A549 (cell line): ENCODE measurements around the gene LRRC57. TPM values are rescaled to one million over a fixed set of nuclear protein-coding genes. Genes with fewer than 3 reads are reported as not detected.
A peak's percentile ranks its signal among the peaks of the same experiment; 100 is the strongest.
"Not testable (repeated sequence)": the region's sequence is repeated elsewhere in the genome, so short reads cannot be mapped to it uniquely, and the experiment has no call there.

Source experiments
- ATAC-seq, 2 experiments: fragments of 200-7000 bp in 1 of 2; fragments of >200 bp in 1 of 2; cut with Nextera tagmentation in 1 of 2; cut with Tn5 transposase in 1 of 2; 3 replicates each; pipeline versions ENCODE4 v1.8.0 to v1.9.1; 2018 to 2020; ENCODE audit warnings: mild to moderate bottlenecking in 1 of 2, moderate library complexity in 1 of 2
- CTCF ChIA-PET: fragments of 300-600 bp; sonication (Branson Sonifier 250); formaldehyde crosslinking; extraction: SDS; loops from one replicate; lab custom pipeline; 2021; ENCODE audit warnings: antibody characterized with exemption, inconsistent platforms; lab: Yijun Ruan, JAX
- POLR2A ChIA-PET: fragments of 350-600 bp; formaldehyde crosslinking; extraction: SDS; loops from one replicate; lab custom pipeline; 2021; ENCODE audit warnings: antibody characterized with exemption, inconsistent platforms; lab: Yijun Ruan, JAX
- DNase-seq, 2 experiments: peaks; one replicate each; pipeline versions ENCODE4 v3.0.0 to v3.0.0-alpha.2; 2011 to 2016; ENCODE audit warnings: low read depth in 1 of 2, low spot score in 1 of 2
- FAIRE-seq: peaks from 2 replicates; lab custom pipeline; 2011; peaks lifted over from hg19 to GRCh38; lab: Jason Lieb, UNC
- H3K27ac ChIP-seq, 2 experiments: fragments of >200 bp; sonication (Bioruptor Twin); formaldehyde crosslinking; 3 replicates each; pipeline ENCODE4 v1.5.1; 2016 to 2017
- H3K4me1 ChIP-seq: fragments of >200 bp; sonication (Bioruptor Twin); formaldehyde crosslinking; 3 replicates; pipeline ENCODE4 v1.6.1; 2016
- H3K4me2 ChIP-seq: fragments of >200 bp; sonication (Bioruptor Twin); formaldehyde crosslinking; 3 replicates; pipeline ENCODE4 v1.6.1; 2016
- H3K4me3 ChIP-seq: fragments of >200 bp; sonication (Bioruptor Twin); formaldehyde crosslinking; 3 replicates; pipeline ENCODE4 v1.5.1; 2016
- H3K9me3 ChIP-seq: fragments of >200 bp; sonication (Bioruptor Twin); formaldehyde crosslinking; 3 replicates; pipeline ENCODE4 v1.6.1; 2016
- CBX8 ChIP-seq: fragments of 200-600 bp; sonication (generic); IDR thresholded peaks from 2 replicates; pipeline ENCODE4 v1.6.1; 2016
- FOSB ChIP-seq: fragments of 250-450 bp; sonication (Bioruptor Pico); IDR thresholded peaks from 2 replicates; pipeline ENCODE4 v1.5.0; 2020; ENCODE audit warnings: mild to moderate bottlenecking, moderate library complexity
- FOXS1 ChIP-seq: fragments of 250-450 bp; sonication (Bioruptor Pico); IDR thresholded peaks from 2 replicates; pipeline ENCODE4 v1.5.0; 2020; ENCODE audit warnings: mild to moderate bottlenecking, moderate library complexity
- GATA3 ChIP-seq: IDR thresholded peaks from 2 replicates; pipeline ENCODE4 v1.6.1; 2012; ENCODE audit warnings: borderline replicate concordance
- HDAC2 ChIP-seq: fragments of 200-600 bp; sonication (generic); IDR thresholded peaks from 2 replicates; pipeline ENCODE4 v1.6.1; 2016
- HEYL ChIP-seq: fragments of 250-450 bp; sonication (Bioruptor Pico); IDR thresholded peaks from 2 replicates; pipeline ENCODE4 v1.8.0; 2021; ENCODE audit warnings: mild to moderate bottlenecking, moderate library complexity
- HMGXB4 ChIP-seq: fragments of 250-450 bp; sonication (Bioruptor Pico); IDR thresholded peaks from 2 replicates; pipeline ENCODE4 v1.5.0; 2021; ENCODE audit warnings: mild to moderate bottlenecking, moderate library complexity, borderline replicate concordance
- HOXB13 ChIP-seq: fragments of 250-450 bp; sonication (Bioruptor Pico); IDR thresholded peaks from 2 replicates; pipeline ENCODE4 v1.5.0; 2020; ENCODE audit warnings: low read depth, mild to moderate bottlenecking, moderate library complexity
- HOXB5 ChIP-seq: fragments of 250-450 bp; sonication (Bioruptor Pico); IDR thresholded peaks from 2 replicates; pipeline ENCODE4 v1.5.0; 2020; ENCODE audit warnings: mild to moderate bottlenecking, moderate library complexity
- KDM5A ChIP-seq: fragments of 200-600 bp; sonication (generic); IDR thresholded peaks from 2 replicates; pipeline ENCODE4 v1.6.1; 2016; ENCODE audit warnings: antibody characterized with exemption, mild to moderate bottlenecking
- MAX ChIP-seq: IDR thresholded peaks from 2 replicates; pipeline ENCODE4 v1.6.1; 2012
- MAZ ChIP-seq: fragments of 150-350 bp; IDR thresholded peaks from 2 replicates; pipeline ENCODE4 v1.6.1; 2014; ENCODE audit warnings: antibody characterized with exemption, low read depth, low read length, borderline replicate concordance
- NR3C1 ChIP-seq: fragments of >200 bp; sonication (Bioruptor Twin); formaldehyde crosslinking; IDR thresholded peaks from 3 replicates; pipeline ENCODE4 v1.6.1; 2017
- PBX3 ChIP-seq: IDR thresholded peaks from 2 replicates; pipeline ENCODE4 v1.6.1; 2012
- RARB ChIP-seq: fragments of 250-450 bp; sonication (Bioruptor Pico); IDR thresholded peaks from 2 replicates; pipeline ENCODE4 v1.8.0; 2021; ENCODE audit warnings: mild to moderate bottlenecking, moderate library complexity
- RCOR1 ChIP-seq: fragments of 150-350 bp; IDR thresholded peaks from 2 replicates; pipeline ENCODE4 v1.6.1; 2014; ENCODE audit warnings: antibody characterized with exemption, low read length, low read depth
- SREBF2 ChIP-seq: fragments of 450-650 bp; IDR thresholded peaks from 2 replicates; pipeline ENCODE4 v1.6.1; 2014; ENCODE audit warnings: mild to moderate bottlenecking, moderate library complexity
- TFCP2L1 ChIP-seq: fragments of 250-450 bp; sonication (Bioruptor Pico); IDR thresholded peaks from 2 replicates; pipeline ENCODE4 v1.5.0; 2021; ENCODE audit warnings: mild to moderate bottlenecking
- USF2 ChIP-seq: fragments of 450-650 bp; IDR thresholded peaks from 2 replicates; pipeline ENCODE4 v1.6.1; 2014; ENCODE audit warnings: antibody characterized with exemption
- WGBS: methylation state at CpG from one replicate; pipeline ENCODE4 v1.1.6; 2017; ENCODE audit errors: missing lambda C conversion rate; 5-methylcytosine and 5-hydroxymethylcytosine counted together
- polyA plus RNA-seq, 4 experiments: library from polyadenylated mRNA; depleted of rRNA in 3 of 4; stranded (reverse); fragments of >200 nt; fragmentation: RNase III in 1 of 4; extraction: RNeasy Plus Mini Kit Qiagen cat#74134 plus additional on column Dnase treatment in 1 of 4; gene quantifications; 2 replicates in 3 of 4; 3 replicates in 1 of 4; pipeline ENCODE4 v1.2.3, GENCODE V29; 2011 to 2017

The LRRC57 gene
- polyA plus RNA-seq, 2 of the 4 experiments (the other 2 are of a cell fraction): 7.4 to 12.3 TPM

- TF ChIP-seq USF2 (no peak), HEYL (CRISPR knock-in tag) (no peak), RCOR1 (no peak), MAZ (no peak)
Measured at GRCh38 chr15:42558739-42559138, 10.1 kb upstream of the LRRC57 start (continued).

- ChIA-PET POLR2A (interaction anchor here (0.6 kb wide), 1 partner anchor 17 kb away, joined by 3 read pairs; no protein-coding TSS in a partner anchor), CTCF (interaction anchor here (0.7 to 1.2 kb wide), 2 partner anchors 13 to 87 kb away, joined by 3 to 4 read pairs; no protein-coding TSS in a partner anchor)
- 95% methylated on average over 12 of the region's 12 CpGs for WGBS
Measured at GRCh38 chr15:42556550-42557207, 8.1 kb upstream of the LRRC57 start.

GRCh38 chr15:42553554-42553953, 5.0 kb upstream of the LRRC57 start:
- Histone ChIP-seq H3K27ac (no peak overlapping the region), H3K4me2 (no peak overlapping the region), H3K4me1 (peaks cover 8% of the 10 kb centered on the region; the same call in 1 of the 3 replicates), H3K9me3 (no peaks in the 10 kb centered on the region), H3K4me3 (no peak overlapping the region)
- TF ChIP-seq HDAC2: no peak
- TF ChIP-seq HOXB5 (CRISPR knock-in tag): no peak
- ChIA-PET CTCF (no interaction called here), POLR2A (no interaction called here)
- DNase-seq (no peak), FAIRE-seq (no peak), ATAC-seq (no peak)
- 81% methylated on average over 1 of the region's 1 CpG for WGBS

More at GRCh38 chr15:42556550-42557207, 8.1 kb upstream of the LRRC57 start:
- FAIRE-seq, H3K4me1 ChIP-seq, DNase-seq, ATAC-seq, H3K4me2 ChIP-seq, H3K27ac ChIP-seq, H3K4me3 ChIP-seq, H3K9me3 ChIP-seq: not testable (repeated sequence)

- POLR2A ChIA-PET: no interaction called here
- TF ChIP-seq HOXB5 (CRISPR knock-in tag): no peak
- TF ChIP-seq, all 56 proteins: peak for 0
- CTCF ChIA-PET: no interaction called here
- peak overlapping the region; percentile 86 to 98; a peak in 4 of 6 replicates for H3K27ac ChIP-seq
- H3K9me3 ChIP-seq: no peaks in the 10 kb centered on the region
- no peak for FAIRE-seq
- WGBS: 78% methylated on average over 11 of the region's 12 CpGs
- no peak for DNase-seq
- peak overlapping the region; percentile 80 for H3K4me2 ChIP-seq
- peak overlapping the region; percentile 77 for H3K4me3 ChIP-seq
- H3K4me1 ChIP-seq: peaks cover 16% of the 10 kb centered on the region; the same call in 2 of the 3 replicates
- no peak for ATAC-seq
Measured at GRCh38 chr15:42549741-42550392, 1.3 kb upstream of the LRRC57 start.

- Histone ChIP-seq H3K4me3 (peak overlapping the region; percentile 77), H3K4me1 (peaks cover 16% of the 10 kb centered on the region; the same call in 2 of the 3 replicates), H3K4me2 (peak overlapping the region; percentile 80), H3K27ac (peak overlapping the region; percentile 86 to 98), H3K9me3 (no peaks in the 10 kb centered on the region)
- FAIRE-seq (no peak), ATAC-seq (peak; percentile 57 to 76), DNase-seq (peak; percentile 27 to 35)
- 2% methylated on average over 15 of the region's 15 CpGs for WGBS
- TF ChIP-seq KDM5A (peak; percentile 28), TFCP2L1 (CRISPR knock-in tag) (no peak)
- CTCF ChIA-PET: no interaction called here
- POLR2A ChIA-PET: interaction anchor here (1.3 to 1.5 kb wide), 2 partner anchors 33 to 58 kb away, joined by 3 to 5 read pairs; partner anchors contain the start of gene ZNF106
Measured at GRCh38 chr15:42549032-42549491, 469 bp upstream of the LRRC57 start.

GRCh38 chr15:42547918-42548248, 710 bp downstream of the LRRC57 start:
- 20% methylated on average over 9 of the region's 9 CpGs for WGBS
- POLR2A ChIA-PET: interaction anchor here (0.8 to 1.5 kb wide), 4 partner anchors 28 to 275 kb away, joined by 3 to 5 read pairs (median 4); partner anchors contain the start of genes GANC, STARD9, TMEM87A and ZNF106
- Histone ChIP-seq H3K4me1 (peaks cover 16% of the 10 kb centered on the region; the same call in 2 of the 3 replicates), H3K4me3 (peak overlapping the region; percentile 77), H3K4me2 (peak overlapping the region; percentile 88), H3K9me3 (no peaks in the 10 kb centered on the region), H3K27ac (peak overlapping the region; percentile 86 to 98)
- DNase-seq (no peak), ATAC-seq (peak; percentile 23 to 34; a peak in 3 of 6 replicates), FAIRE-seq (no peak)
- CTCF ChIA-PET: interaction anchor here (0.5 to 1.5 kb wide), 4 partner anchors 33 to 378 kb away, joined by 3 to 4 read pairs (median 4); no protein-coding TSS in a partner anchor
- TF ChIP-seq CBX8 (no peak), HMGXB4 (CRISPR knock-in tag) (no peak), HEYL (CRISPR knock-in tag) (no peak), SREBF2 (no peak), HOXB13 (CRISPR knock-in tag) (no peak), FOSB (CRISPR knock-in tag) (no peak), NR3C1 (no peak), PBX3 (no peak), FOXS1 (CRISPR knock-in tag) (no peak), GATA3 (no peak), MAX (no peak), MAZ (no peak), RARB (CRISPR knock-in tag) (no peak)
